MM.1S (cell line): ENCODE data around the gene UTP14C.

Experiments used
- CTCF ChIP-seq: fragments of 300-600 bp; sonication (generic); IDR thresholded peaks from 2 replicates; pipeline ENCODE4 v1.5.1; 2016; ENCODE audit warnings: antibody characterized with exemption, low read length, mixed read lengths
- EZH2 ChIP-seq: fragments of 300-600 bp; sonication (generic); optimal IDR thresholded peaks from 2 replicates; pipeline ENCODE3; 2017; ENCODE audit warnings: low read depth, mild to moderate bottlenecking, antibody characterized with exemption, low read length, mixed read lengths

GRCh38 chr13:51976423-51976822, 48.1 kb upstream of the UTP14C start:
- TF ChIP-seq CTCF (no peak), EZH2 (no peak)
